ENCODE results near the gene IFNAR1.

GRCh38 chr21:33401630-33401992 lies 76.8 kb downstream of the IFNAR1 start:
- no peak for TF ChIP-seq CTCF (IDR thresholded peaks at IDR 0.05 in 8 of 11, conservative IDR thresholded peaks at IDR 0.05 in 3 of 11)
- TF ChIP-seq POLR2A (IDR thresholded peaks at IDR 0.05): no peak
- no peak for TF ChIP-seq POLR2AphosphoS5 (IDR thresholded peaks at IDR 0.05)

Measured in spleen (tissue), 7 donors.